GM23338 (cell line): ENCODE results near the gene SCFD2.

ENCODE experiments used
- CREB1 ChIP-seq: fragments of 250-450 bp; sonication (Bioruptor Pico); IDR thresholded peaks from 2 replicates; pipeline ENCODE4 v1.5.0; 2020; ENCODE audit warnings: low read depth, mild to moderate bottlenecking, moderate library complexity
- POLR2AphosphoS5 ChIP-seq: IDR thresholded peaks from 2 replicates; pipeline ENCODE4 v1.6.1; 2016; ENCODE audit warnings: antibody characterized with exemption, low read depth
- TF ChIP-seq, protein P1 (sequence below), 2 experiments: fragments of 200-600 bp in 1 of 2; sonication (generic) in 1 of 2; conservative IDR thresholded peaks; 2 replicates each; pipeline versions ENCODE4 v1.5.1 to v1.6.1; 2016 to 2017; ENCODE audit warnings: antibody characterized with exemption in 2 of 2, low read depth in 2 of 2, mild to moderate bottlenecking in 2 of 2, moderate library complexity in 1 of 2
- TF ChIP-seq, protein P2 (sequence below): fragments of 250-450 bp; sonication (Bioruptor Pico); IDR thresholded peaks from 2 replicates; pipeline ENCODE4 v1.5.0; 2020; ENCODE audit warnings: mild to moderate bottlenecking, moderate library complexity

DNA sequence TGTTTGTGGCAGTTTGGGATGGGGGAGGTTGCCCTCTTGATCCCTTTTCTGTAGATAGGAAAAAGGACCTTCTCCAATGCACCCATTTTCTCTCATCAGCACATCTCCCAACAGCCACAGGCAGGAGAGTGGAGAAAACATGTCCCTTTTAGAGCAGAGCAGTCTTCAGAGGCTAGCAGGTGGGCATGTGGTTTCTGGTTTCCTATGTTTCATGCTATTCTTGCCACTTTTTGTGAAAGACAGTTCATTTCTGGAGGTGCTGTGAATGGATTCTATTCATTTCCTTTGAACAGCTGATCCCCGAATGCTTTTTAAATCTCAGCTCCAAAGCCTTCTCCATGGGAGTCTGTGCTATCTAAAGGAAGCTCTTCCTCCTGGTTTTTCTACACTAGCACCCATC is 484.9 kb downstream of the SCFD2 start:
- TF ChIP-seq CREB1 (no peak), POLR2AphosphoS5 (no peak)
- TF ChIP-seq, protein P1, sequence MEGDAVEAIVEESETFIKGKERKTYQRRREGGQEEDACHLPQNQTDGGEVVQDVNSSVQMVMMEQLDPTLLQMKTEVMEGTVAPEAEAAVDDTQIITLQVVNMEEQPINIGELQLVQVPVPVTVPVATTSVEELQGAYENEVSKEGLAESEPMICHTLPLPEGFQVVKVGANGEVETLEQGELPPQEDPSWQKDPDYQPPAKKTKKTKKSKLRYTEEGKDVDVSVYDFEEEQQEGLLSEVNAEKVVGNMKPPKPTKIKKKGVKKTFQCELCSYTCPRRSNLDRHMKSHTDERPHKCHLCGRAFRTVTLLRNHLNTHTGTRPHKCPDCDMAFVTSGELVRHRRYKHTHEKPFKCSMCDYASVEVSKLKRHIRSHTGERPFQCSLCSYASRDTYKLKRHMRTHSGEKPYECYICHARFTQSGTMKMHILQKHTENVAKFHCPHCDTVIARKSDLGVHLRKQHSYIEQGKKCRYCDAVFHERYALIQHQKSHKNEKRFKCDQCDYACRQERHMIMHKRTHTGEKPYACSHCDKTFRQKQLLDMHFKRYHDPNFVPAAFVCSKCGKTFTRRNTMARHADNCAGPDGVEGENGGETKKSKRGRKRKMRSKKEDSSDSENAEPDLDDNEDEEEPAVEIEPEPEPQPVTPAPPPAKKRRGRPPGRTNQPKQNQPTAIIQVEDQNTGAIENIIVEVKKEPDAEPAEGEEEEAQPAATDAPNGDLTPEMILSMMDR (conservative IDR thresholded peaks at IDR 0.05; ENCODE audit: low read depth in 2 of 2): no peak
- TF ChIP-seq, protein P2, sequence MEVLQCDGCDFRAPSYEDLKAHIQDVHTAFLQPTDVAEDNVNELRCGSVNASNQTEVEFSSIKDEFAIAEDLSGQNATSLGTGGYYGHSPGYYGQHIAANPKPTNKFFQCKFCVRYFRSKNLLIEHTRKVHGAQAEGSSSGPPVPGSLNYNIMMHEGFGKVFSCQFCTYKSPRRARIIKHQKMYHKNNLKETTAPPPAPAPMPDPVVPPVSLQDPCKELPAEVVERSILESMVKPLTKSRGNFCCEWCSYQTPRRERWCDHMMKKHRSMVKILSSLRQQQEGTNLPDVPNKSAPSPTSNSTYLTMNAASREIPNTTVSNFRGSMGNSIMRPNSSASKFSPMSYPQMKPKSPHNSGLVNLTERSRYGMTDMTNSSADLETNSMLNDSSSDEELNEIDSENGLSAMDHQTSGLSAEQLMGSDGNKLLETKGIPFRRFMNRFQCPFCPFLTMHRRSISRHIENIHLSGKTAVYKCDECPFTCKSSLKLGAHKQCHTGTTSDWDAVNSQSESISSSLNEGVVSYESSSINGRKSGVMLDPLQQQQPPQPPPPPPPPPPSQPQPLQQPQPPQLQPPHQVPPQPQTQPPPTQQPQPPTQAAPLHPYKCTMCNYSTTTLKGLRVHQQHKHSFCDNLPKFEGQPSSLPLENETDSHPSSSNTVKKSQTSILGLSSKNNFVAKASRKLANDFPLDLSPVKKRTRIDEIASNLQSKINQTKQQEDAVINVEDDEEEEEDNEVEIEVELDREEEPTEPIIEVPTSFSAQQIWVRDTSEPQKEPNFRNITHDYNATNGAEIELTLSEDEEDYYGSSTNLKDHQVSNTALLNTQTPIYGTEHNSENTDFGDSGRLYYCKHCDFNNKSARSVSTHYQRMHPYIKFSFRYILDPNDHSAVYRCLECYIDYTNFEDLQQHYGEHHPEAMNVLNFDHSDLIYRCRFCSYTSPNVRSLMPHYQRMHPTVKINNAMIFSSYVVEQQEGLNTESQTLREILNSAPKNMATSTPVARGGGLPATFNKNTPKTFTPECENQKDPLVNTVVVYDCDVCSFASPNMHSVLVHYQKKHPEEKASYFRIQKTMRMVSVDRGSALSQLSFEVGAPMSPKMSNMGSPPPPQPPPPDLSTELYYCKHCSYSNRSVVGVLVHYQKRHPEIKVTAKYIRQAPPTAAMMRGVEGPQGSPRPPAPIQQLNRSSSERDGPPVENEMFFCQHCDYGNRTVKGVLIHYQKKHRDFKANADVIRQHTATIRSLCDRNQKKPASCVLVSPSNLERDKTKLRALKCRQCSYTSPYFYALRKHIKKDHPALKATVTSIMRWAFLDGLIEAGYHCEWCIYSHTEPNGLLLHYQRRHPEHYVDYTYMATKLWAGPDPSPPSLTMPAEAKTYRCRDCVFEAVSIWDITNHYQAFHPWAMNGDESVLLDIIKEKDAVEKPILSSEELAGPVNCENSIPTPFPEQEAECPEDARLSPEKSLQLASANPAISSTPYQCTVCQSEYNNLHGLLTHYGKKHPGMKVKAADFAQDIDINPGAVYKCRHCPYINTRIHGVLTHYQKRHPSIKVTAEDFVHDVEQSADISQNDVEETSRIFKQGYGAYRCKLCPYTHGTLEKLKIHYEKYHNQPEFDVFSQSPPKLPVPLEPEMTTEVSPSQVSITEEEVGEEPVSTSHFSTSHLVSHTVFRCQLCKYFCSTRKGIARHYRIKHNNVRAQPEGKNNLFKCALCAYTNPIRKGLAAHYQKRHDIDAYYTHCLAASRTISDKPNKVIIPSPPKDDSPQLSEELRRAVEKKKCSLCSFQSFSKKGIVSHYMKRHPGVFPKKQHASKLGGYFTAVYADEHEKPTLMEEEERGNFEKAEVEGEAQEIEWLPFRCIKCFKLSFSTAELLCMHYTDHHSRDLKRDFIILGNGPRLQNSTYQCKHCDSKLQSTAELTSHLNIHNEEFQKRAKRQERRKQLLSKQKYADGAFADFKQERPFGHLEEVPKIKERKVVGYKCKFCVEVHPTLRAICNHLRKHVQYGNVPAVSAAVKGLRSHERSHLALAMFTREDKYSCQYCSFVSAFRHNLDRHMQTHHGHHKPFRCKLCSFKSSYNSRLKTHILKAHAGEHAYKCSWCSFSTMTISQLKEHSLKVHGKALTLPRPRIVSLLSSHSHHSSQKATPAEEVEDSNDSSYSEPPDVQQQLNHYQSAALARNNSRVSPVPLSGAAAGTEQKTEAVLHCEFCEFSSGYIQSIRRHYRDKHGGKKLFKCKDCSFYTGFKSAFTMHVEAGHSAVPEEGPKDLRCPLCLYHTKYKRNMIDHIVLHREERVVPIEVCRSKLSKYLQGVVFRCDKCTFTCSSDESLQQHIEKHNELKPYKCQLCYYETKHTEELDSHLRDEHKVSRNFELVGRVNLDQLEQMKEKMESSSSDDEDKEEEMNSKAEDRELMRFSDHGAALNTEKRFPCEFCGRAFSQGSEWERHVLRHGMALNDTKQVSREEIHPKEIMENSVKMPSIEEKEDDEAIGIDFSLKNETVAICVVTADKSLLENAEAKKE (CRISPR knock-in tag): no peak
